Breast epithelium (tissue), 3 donors: ENCODE measurements around the gene NDUFB10.

Experiments used
- CTCF ChIP-seq, 3 donors: fragments of 450-650 bp; IDR thresholded peaks; one replicate each; pipeline ENCODE4 v1.5.1; 2016 to 2017; ENCODE audit warnings: antibody characterized with exemption in 3 of 3, mild to moderate bottlenecking in 3 of 3, moderate library complexity in 3 of 3
- POLR2A ChIP-seq: fragments of 450-650 bp; IDR thresholded peaks from one replicate; pipeline ENCODE4 v1.6.1; 2016; ENCODE audit warnings: antibody characterized with exemption, mild to moderate bottlenecking, moderate library complexity
- POLR2AphosphoS5 ChIP-seq, 3 donors: sonication (generic); formaldehyde crosslinking; IDR thresholded peaks; one replicate each; pipeline ENCODE4 v1.6.1; 2017; ENCODE audit warnings: antibody characterized with exemption in 3 of 3

GRCh38 chr16:1981398-1981836 lies 22.1 kb downstream of the NDUFB10 start, which contains the start of gene NOXO1:
- TF ChIP-seq CTCF (IDR thresholded peaks at IDR 0.05): no peak
- TF ChIP-seq POLR2AphosphoS5 (IDR thresholded peaks at IDR 0.05): no peak
- TF ChIP-seq POLR2A: no peak
